Psoas muscle (tissue), 8 donors: ENCODE measurements around the gene FSTL4. TPM values are rescaled to one million over a fixed set of nuclear protein-coding genes. Genes with fewer than 3 reads are reported as not detected.

ENCODE experiments used
- ATAC-seq, 4 donors: fragments of 200-7000 bp; cut with Tn5 transposase; one replicate each; pipeline ENCODE4 v1.9.1; 2020; ENCODE audit warnings: moderate library complexity in 3 of 4, mild to moderate bottlenecking in 2 of 4
- DNase-seq, 2 donors: peaks; one replicate each; pipeline ENCODE4 v3.0.0-alpha.2; 2020
- H3K27ac ChIP-seq: fragments of 200-600 bp; one replicate; pipeline ENCODE4 v1.8.0; 2022
- H3K27me3 ChIP-seq, 3 donors: fragments of 200-600 bp in 1 of 3; one replicate each; pipeline versions ENCODE4 v1.6.1 to v1.8.0; 2013 to 2022; ENCODE audit warnings: low read length in 2 of 3, mild to moderate bottlenecking in 2 of 3, moderate library complexity in 1 of 3; ENCODE audit not compliant: insufficient read depth in 3 of 3
- H3K36me3 ChIP-seq, 2 donors: fragments of 200-600 bp in 1 of 2; one replicate each; pipeline versions ENCODE4 v1.6.1 to v1.8.0; 2013 to 2022; ENCODE audit warnings: low read depth in 1 of 2, mild to moderate bottlenecking in 1 of 2, moderate library complexity in 1 of 2; ENCODE audit not compliant: insufficient read depth in 1 of 2
- H3K4me1 ChIP-seq: fragments of 200-600 bp; one replicate; pipeline ENCODE4 v1.8.0; 2022
- H3K4me3 ChIP-seq: fragments of 200-600 bp; one replicate; pipeline ENCODE4 v1.8.0; 2022; ENCODE audit warnings: mild to moderate bottlenecking
- H3K9me3 ChIP-seq: fragments of 200-600 bp; one replicate; pipeline ENCODE4 v1.8.0; 2022
- WGBS, 3 donors: extraction: QIAGEN DNeasy Blood & Tissue Kit; methylation state at CpG; one replicate each; pipeline versions ENCODE4 v1.1.6 to v1.1.7; 2013; 5-methylcytosine and 5-hydroxymethylcytosine counted together
- intact Hi-C, 2 donors: fragments of 100-400 bp; cut with DNase I; formaldehyde crosslinking; loops; one replicate each; pipeline versions ENCODE4 v1.11.0 to v1.14.2; 2022
- polyA plus RNA-seq, 3 donors: library from polyadenylated mRNA; stranded (reverse); fragments of 200-250 nt; gene quantifications; one replicate each; pipeline ENCODE4 v1.2.3, GENCODE V29; 2013
- total RNA-seq, 4 donors: library from RNA; stranded (reverse); fragmentation: NEBNext Ultra II Directional in 2 of 4; extraction: Animal tissue kit (Norgen Biotek cat#: 25700) in 2 of 4; gene quantifications; one replicate each; pipeline versions ENCODE4 v1.2.1 to v1.2.4, GENCODE V29; 2021 to 2023
- TF ChIP-seq, protein P1 (sequence below): fragments of 200-600 bp; IDR thresholded peaks from one replicate; pipeline ENCODE4 v1.8.0; 2022; ENCODE audit warnings: antibody characterized with exemption
- donor health status: healthy with polysubstance abuse.
- donor health status: DM: no; HTN: no; CAD: no; lungs with moderate emphysema.
- donor health status: Bipolar disorder and iron deficiency.
- donor health status: healthy.
- donor health status: DM: yes; HTN: yes; CAD: no.
- donor health status: DM: no; HTN: no; CAD: no.
- donor health status: DM: no; HTN: no; CAD: no.
- donor health status: DM: yes; HTN: yes; CAD: no.

FSTL4 gene
- total and polyA plus RNA-seq, 7 donors, result 0.07 to 0.81 (median 0.24) TPM

DNA sequence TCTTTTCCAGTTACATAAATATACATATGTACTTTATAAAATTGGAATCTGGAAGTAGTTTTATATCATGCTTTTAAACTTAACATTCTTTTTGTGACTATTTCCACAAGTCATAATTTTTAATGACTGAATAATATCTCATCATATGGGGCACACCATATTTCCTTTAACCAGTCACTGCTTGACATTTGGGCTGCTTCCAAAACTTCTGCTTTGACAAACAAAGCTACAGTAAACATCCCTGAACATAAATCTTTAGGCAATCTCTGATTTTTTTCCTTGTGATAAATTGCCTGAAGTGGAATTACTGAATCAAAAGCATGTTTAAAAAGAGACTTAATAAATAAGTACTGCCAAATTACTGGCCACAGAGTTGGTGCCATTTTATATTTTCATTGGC lies 178.0 kb downstream of the FSTL4 start:
- no peak overlapping the region for H3K4me3 ChIP-seq
- ATAC-seq (no peak), DNase-seq (no peak)
- H3K9me3 ChIP-seq, result no peaks in the 10 kb centered on the region
- no peaks in the 10 kb centered on the region for H3K36me3 ChIP-seq
- H3K27ac ChIP-seq, result no peak overlapping the region
- H3K4me1 ChIP-seq, result no peaks in the 10 kb centered on the region
- intact Hi-C loops, result no loop called here
- H3K27me3 ChIP-seq, result no peaks in the 10 kb centered on the region
- TF ChIP-seq, protein P1, sequence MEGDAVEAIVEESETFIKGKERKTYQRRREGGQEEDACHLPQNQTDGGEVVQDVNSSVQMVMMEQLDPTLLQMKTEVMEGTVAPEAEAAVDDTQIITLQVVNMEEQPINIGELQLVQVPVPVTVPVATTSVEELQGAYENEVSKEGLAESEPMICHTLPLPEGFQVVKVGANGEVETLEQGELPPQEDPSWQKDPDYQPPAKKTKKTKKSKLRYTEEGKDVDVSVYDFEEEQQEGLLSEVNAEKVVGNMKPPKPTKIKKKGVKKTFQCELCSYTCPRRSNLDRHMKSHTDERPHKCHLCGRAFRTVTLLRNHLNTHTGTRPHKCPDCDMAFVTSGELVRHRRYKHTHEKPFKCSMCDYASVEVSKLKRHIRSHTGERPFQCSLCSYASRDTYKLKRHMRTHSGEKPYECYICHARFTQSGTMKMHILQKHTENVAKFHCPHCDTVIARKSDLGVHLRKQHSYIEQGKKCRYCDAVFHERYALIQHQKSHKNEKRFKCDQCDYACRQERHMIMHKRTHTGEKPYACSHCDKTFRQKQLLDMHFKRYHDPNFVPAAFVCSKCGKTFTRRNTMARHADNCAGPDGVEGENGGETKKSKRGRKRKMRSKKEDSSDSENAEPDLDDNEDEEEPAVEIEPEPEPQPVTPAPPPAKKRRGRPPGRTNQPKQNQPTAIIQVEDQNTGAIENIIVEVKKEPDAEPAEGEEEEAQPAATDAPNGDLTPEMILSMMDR, result no peak

DNA sequence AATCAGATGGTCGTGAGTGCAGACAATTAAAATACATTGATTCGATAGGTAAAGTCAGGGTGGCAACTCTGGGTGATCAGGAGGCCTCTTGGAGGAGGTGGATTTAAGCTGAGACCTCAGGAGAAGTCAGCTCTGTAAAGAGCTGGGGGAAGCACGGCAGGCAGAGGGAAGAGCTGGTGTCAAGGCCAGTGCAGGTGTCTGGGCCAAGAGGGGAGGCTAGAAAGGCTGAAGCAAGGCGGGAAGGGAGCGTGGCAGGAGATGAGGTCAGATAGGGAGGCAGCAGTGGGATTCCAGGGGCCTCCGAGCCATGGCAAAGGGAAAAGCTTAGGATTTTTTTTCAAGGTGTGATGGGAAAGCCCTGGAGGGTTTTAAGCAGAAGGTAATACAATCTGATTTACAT lies 178.7 kb downstream of the FSTL4 start:
- Histone ChIP-seq H3K4me1 (no peaks in the 10 kb centered on the region), H3K4me3 (no peak overlapping the region), H3K9me3 (no peaks in the 10 kb centered on the region), H3K27ac (no peak overlapping the region), H3K36me3 (no peaks in the 10 kb centered on the region), H3K27me3 (no peaks in the 10 kb centered on the region)
- TF ChIP-seq, protein P1, result no peak
- DNase-seq (no peak), ATAC-seq (no peak)
- 72 to 74% (median 74%) methylated on average over 6 of the region's 6 CpGs for WGBS, 3 donors
- intact Hi-C loops, result no loop called here

DNA sequence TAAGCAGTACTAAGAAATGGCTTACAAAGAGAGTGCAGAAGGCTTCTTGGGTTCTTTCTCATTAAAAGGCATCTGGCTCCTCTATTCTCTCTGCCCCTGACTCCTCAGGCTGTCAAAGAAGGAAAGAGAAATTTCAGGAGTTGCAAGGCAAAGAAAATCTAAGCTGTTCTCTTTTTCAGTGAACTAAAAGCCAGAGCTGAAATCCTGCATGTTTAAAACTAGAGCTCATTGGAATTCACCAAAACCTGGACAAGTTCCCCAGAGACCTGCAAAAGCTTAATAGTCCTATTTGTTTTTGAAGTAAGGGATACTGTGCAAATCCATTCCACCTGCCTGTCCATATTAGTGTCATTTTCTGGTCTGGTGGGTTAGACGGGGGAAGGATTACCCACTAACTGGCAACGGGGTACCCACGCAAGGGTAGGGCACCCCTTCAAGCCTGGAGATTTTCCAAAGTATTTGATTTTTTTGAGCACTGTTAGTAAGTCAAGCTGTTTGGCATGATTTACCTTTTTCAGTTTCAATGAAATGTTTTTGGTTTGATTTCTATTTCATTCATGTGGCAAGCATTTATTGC lies 179.3 kb downstream of the FSTL4 start:
- Histone ChIP-seq H3K9me3 (no peaks in the 10 kb centered on the region), H3K36me3 (no peaks in the 10 kb centered on the region), H3K4me1 (no peaks in the 10 kb centered on the region), H3K27ac (no peak overlapping the region), H3K4me3 (no peak overlapping the region), H3K27me3 (no peaks in the 10 kb centered on the region)
- TF ChIP-seq, protein P1, result no peak
- ATAC-seq (no peak), DNase-seq (no peak)
- intact Hi-C loops, result no loop called here
- 46 to 60% (median 54%) methylated on average over 3 of the region's 3 CpGs for WGBS, 3 donors

DNA sequence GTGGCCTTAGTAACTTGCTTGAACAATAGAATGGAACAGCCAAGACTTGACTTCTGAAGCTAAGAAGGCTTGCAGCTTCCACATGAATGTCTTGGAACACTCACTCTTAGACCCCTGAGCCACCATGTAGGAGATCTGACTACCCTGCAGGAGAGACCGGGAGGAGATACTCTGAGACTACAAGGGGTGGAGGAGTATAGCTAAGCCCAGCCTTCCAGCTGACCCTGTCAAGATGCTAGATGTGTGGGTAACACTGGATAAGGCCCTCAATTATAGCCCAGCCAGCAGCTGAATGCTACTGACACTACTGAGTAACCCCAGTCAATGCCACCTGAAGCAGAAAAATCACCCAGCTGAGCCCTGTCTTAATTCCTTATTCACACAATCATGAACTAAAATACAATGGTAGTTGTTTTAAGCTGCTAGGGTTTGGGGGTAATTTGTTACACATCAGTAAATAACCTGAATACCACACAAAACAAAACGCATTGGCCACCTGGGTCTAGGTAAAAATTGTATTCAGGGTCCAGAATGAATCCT lies 180.9 kb downstream of the FSTL4 start:
- 94 to 96% (median 95%) methylated on average over 2 of the region's 2 CpGs for WGBS, 3 donors
- Histone ChIP-seq H3K9me3 (no peaks in the 10 kb centered on the region), H3K27me3 (no peaks in the 10 kb centered on the region), H3K27ac (no peak overlapping the region), H3K36me3 (no peaks in the 10 kb centered on the region), H3K4me3 (no peak overlapping the region), H3K4me1 (no peaks in the 10 kb centered on the region)
- DNase-seq (no peak), ATAC-seq (no peak)
- TF ChIP-seq, protein P1, result no peak
- intact Hi-C loops, result no loop called here

DNA sequence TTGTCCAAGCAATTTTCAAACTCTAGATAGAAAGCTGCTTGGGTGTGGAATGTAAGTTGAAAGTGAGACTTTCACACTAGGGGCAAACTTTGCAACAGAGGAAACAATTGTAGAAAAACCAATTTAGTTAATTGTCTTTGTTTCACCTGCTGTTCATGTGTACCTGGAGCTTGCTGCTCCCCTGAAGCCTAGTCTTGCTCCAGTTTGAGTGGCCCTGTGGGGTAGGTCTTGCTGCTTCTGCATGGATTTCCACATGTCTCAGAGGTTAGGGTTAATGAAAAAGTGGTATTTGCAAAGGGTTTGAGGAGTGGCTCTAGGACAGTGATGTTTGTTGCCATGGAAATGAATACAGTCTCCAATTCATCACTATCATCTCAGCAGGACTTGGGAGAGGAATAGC lies 182.2 kb downstream of the FSTL4 start:
- no peak overlapping the region for H3K4me3 ChIP-seq
- H3K27ac ChIP-seq, result no peak overlapping the region
- intact Hi-C loops, result no loop called here
- H3K27me3 ChIP-seq, result no peaks in the 10 kb centered on the region
- TF ChIP-seq, protein P1, result no peak
- no peaks in the 10 kb centered on the region for H3K9me3 ChIP-seq
- no peaks in the 10 kb centered on the region for H3K36me3 ChIP-seq
- no peak for DNase-seq
- H3K4me1 ChIP-seq, result no peaks in the 10 kb centered on the region
- ATAC-seq, result no peak
